NCI-H526 treated with DMSO at 0.1 percent for 48 hours (cell line): ENCODE results near the gene ETS1.

Source experiments
- DNase-seq: peaks from one replicate; lab custom pipeline; 2025; lab: John Stamatoyannopoulos, UW

The ETS1 gene

DNA sequence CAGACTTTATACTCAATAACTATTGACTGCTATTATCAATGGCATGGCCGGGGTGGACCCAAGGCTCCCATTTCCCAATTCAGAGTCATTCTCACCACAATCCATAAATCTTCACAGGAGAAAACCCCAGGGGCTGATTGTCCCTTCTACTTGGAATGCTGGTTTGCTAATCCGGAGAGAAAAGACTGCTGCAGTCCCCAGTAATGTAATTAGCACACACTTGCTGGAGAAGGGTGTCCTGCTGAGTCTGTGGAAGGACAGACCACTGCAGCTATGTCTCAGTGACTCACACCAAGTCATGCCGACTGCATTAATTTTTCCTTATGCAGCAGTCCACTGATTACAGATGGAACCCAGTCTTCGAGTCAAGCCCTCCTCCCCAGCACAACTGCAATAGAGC lies 5.9 kb upstream of the ETS1 start:
- no peak for DNase-seq

DNA sequence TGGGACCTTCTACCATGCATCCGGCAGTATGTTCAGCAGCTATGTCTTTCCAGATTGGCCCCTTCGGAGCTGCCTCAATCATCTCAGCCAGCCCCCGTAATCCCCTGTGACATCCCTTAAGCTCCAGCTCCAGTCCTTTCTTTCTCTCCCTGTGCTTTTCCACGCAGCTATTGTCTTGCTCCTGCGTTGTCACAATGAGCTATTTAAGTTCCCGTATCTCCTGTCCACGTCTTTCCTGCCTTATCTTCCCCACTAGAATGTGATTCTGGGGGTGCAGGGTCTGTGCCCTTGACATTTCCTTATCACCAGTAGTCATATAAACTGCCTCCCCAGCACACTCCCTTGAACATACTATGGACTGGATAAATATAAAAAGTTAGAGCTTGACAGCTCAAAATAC lies 5.1 kb upstream of the ETS1 start:
- DNase-seq: no peak

DNA sequence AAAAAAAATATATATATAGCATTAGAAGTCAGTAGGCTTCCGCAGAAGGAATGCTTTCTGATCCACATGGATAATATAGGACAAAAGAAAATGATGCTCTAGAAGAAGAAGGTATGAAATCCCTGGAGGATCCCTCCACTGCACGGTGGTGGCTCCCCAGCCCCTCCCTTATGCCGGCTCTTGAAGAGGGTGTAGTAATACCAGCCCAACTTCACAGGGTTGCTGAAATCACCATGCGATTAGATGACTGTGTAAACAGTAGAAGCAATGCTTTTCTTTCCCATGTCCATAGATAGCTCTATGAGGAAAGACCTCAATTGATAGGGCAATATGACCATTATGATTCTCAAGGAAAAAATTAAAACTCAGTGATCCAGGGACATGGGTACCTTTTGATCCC lies 3.2 kb upstream of the ETS1 start:
- no peak for DNase-seq

DNA sequence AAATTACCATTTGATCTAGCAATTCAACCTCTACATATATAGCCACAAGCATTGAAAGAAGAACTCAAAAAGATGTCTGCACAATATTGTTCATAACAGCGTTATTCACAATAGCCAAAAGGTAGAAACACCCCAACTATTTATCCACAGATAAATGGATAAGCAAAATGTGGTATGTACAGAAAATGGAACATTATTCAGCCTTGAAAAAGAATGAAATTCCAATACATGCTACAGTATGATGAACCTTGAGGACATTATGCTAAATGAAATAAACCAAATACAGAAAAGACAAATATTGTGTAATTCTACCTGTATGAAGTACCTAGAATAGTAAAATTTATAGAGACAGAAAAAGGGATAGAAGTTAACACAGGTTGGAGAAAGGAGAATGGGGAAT lies 2.6 kb upstream of the ETS1 start:
- DNase-seq: no peak

DNA sequence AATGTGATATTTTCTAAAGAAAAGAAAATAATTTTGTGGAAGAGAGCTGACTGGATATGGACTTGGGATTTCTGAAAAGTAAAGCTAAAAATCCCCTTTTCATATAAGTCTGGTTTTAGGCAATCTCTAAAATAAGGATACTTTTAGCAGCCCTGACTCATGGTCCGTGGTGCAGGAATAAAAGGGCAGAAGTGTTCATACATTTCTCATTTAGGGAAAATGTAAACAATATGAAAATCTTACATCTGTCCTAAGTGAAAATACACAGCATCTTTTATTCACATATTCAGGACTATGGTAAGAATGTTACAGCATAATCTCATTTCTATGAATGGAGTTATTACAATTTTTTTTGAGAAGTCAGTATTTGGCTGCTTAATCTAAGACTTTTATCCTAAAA lies 735 bp upstream of the ETS1 start:
- DNase-seq: no peak

DNA sequence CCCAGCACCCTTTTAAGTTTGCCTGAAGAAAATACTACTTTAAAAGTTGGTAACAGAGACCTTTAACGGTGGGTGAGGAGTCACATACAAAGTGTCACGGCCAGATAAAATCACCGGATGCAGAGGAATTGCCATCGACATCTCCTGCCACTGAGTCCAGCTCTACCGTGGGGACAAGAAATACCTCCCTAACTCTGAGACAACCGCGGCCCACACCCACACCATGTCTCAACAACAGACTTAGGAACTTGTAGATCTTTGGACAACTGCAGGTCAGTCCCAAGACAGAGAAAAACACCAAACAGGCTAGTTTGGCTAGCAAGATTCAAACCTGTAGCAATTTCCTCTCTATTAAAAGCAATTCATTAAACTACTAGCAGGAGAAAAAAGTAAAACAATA lies 669 bp downstream of the ETS1 start:
- no peak for DNase-seq

DNA sequence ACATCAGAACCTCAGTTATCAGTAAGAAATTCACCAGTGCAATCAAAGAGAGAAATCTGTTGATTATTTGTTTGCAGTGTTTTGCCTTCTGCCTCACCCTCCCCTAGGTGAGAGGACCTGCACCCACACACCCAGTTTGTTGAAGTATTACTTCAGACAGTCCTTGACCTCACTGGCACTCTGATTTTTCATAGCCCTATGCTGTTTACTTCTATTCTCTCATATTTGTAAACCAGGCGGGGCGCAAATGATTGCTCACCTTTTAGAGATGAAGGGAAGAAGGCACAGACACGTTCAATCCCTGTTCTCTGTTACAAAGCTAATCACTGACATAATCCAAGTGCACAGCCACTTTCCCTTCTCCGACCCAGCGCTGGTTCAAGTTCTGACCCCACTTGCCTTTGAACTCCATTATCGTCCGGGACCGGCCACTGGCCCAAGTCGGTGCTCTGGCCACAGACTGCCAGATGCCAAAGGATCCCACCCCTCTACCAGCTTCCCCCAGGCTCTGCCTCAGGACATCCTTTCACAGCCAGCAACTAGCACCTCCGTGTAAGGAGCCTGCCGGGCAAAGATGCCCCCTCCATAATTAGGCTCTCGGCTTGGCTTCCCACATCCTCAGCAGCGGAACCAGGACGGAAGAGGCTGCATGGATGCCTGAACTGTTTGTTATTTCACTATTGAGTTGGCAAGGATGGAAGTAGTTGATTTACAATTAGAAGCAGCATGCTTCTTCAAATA lies 1.7 kb downstream of the ETS1 start:
- no peak for DNase-seq

DNA sequence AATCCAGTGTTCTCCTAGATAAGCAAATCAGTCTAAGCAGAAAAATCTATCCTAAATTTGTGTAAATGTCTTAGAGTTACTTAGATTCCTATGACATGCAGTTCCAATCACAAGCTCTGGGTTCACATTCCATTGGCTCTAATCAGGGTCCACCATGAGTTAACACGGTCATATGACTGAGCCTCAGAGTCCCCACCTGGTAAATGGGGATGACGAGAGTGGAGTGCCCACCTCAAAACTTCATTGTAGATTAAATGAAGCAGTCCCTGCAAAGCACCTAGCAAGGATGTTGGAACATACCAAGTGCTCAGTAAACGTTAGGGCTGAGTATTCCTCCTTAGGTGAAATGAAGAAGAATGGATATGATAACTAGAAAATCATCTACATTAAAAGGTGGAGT lies 3.1 kb downstream of the ETS1 start:
- DNase-seq: no peak

DNA sequence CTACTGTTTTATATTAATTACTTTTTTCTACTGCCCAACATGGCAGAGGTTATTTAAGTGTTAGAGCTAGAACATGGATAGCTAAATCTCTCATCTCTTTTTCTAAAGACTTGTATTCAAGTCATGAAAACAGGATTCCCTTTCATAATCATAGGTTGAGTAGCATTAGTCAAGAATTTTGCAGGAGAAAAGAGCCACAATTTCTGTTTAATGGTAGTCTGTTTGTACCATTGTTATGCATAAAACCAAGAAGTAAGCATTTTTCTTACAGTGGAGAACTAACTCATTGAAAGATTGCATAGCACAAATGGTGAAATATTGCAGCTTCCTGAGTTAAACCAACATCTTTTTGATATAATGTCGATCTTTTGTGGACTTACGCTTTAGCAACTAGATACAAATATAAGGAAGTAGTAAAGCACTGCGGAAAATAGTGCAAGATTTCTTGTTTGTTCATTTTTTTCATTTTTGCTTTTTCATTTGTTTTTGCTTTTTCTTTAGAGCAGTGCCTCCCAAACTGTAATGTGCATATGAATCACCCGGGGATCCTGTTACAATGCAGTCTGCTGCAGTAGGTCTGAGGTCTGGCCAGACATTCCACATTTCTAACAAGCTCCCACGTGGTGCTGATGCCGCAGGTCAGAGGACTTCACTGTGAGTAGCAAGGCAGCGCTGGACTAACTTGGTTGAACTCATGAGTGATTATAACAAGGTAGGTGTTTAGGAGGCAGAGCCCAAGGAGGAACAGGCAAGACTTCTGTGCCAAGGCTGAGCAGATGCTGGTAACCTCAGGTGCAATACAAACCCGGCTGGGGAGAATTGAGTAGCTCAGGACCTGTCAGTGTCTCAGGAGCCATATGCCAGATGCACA lies 4.6 kb downstream of the ETS1 start:
- peak; percentile 62 for DNase-seq

DNA sequence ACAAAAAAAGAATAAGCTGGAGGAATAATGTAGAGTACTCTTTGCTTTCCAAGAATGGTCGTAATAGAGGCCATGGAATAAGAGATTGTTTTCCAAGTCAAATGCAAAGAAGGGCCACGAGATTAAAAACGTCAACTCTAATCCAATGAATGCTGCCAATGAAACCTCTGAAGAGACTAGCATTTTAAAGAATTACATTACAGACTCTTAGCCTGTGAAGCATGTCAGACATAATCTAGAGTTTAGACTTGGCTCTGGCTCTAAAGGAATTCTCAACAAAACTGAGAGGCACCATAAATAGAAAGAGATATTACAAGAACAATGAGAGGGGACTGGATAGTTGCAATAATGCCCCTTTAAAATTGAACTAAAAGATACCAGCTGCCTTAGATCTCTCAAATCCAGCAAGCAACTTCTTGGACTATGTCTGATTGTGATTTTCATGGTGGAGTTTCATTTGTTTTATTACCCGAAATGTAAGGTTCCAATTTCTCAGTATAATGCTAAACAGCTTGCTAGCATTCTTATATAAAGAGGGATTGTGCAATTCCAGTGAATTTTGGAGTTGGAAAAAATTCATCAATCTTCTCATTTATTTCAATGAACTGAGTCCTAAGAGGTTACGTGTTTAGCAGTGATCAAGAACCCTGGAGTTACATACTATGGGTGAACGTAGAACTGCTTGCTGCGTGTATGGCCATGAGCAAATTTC lies 5.6 kb downstream of the ETS1 start:
- no peak for DNase-seq

DNA sequence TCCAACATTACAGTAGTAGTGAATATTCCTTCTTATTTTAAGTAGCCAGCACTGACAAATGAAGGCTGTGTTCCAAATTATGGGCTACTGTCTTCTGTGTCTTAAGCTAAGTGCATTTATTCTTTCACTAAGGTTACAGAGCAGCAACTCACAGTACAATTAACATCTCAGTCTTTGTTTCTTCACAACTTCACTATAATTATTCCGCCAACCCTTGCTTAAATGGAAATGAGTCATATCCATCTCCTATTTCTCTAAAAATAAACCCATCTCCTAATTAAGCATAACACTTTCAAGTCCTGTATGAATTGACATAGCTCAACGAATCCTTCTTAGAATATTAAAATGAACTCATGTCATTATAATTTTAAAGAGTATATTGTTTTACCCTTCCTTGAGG lies 6.7 kb downstream of the ETS1 start:
- no peak for DNase-seq

DNA sequence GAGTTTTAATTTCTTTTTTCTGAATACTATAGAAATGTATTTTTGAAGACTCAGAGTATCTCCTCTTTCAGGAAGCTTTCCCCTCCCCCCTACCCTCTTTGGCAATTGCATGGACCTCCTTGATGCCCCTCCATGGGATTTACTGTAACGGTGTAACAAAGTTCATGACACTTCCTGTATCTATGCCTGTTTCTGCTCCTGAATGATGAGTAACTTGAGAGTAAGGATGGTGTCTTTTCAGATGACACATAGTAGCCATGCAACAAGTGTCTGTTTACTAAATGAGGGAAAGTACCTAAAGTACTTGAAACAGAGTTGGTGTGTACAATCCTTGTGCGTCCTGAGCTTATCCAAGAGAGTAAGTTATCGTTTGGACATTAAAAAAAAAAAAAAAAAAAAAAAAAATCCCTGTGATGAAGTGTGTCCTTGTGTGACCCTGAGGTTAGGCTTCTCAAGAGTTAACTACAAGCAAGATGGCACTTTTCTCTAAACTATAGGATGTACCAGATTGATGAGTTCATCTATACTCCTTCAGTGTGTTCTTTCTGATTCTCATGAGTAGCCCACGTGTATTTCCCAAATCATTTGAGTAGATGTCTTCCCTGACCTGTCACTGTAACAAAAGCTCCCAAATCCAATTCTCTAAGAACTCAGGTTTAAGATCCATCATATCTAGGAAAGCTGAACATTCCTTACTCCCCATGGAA lies 7.4 kb downstream of the ETS1 start:
- DNase-seq: no peak

DNA sequence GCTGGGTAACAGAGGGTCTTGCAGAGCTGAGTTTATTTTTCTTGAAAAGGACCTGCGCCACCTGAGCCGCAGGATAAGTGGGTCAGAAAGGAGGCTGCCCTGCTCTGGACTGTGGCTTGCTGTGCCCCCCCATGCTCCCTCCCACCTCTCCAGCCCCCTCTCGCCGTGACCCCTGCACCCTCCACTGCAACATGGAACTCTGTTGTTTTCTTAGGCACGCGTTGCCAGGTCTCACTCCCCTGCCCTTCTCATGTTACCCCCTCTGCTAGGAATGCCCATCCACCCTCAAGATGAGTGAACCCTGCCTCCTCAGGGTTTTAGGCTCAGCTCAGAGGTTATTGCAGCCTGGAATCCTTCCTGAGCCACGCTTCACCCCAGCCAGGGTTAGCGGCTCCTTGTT lies 10.8 kb downstream of the ETS1 start:
- DNase-seq: no peak

DNA sequence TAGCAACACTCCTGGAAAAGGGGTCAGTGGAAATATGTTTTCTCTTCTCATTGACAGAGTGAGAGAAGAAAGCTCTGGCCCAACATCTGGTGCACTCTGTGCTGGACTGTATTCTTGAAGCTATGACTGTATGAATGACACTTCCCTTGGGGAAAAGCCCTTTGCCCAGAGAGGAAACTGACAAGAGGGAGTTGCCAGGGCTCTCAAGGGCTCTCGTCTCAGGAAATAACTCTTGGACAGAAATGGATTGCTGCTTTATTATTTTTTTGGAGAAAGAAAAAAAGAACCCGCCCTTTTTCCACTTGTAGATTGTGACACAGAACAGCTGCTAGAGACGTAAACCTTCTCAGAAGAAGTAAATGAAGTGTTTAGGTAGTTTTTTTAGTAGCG lies 11.4 kb downstream of the ETS1 start:
- no peak for DNase-seq

DNA sequence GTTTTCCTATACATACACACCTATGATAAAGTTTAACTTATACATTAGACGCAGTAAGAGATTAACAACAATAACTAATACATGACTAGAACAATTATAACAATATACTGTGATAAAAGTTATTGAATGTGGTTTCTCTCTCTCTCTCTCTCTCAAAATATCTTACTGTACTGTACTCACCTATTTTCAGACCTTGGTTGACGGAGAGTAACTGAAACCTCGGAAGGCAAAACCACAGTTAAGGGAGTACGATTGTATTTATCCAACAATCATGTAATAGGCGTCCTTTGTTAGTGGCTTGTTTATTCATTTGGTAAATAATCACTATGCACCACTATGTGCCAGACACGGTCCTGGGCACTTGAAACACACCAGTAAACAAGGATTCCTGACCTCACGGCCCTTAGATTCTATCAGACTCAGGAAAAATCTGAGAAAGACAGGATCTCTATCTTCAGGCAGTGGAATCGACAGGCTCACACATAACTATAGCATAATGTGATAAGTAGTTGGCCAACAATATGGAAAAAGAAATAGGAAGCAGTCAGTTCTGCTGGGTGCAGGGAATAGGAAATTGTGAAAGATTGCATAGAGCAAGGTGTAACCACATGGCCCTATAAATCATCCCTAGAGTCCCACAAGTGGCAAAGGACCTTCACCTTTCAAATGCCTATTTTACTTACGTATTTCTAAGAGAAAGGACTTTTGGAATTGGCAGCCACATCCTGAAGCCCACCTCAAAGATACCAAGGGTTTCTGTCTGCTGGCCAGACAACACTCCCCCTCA lies 12.0 kb downstream of the ETS1 start:
- no peak for DNase-seq

DNA sequence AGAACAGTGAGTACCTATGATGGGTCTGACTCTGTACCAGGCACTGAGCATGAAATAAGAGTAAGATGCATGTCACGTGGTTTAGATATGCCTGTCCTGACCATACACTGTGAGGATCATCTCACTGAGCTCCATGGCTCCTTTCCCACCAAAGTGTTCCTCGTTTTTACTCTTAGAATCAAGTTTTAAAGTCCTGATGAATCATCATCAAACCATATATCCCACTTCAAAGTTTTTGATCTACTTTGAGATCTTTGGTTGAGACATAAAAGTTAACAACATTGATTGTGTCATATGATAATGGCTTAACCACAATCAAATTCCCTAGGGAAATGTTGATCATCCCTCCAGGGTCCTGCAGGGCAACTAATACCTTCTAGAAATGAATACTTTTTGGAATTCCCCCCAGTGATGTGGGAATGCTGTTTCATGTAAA lies 12.8 kb downstream of the ETS1 start:
- no peak for DNase-seq

DNA sequence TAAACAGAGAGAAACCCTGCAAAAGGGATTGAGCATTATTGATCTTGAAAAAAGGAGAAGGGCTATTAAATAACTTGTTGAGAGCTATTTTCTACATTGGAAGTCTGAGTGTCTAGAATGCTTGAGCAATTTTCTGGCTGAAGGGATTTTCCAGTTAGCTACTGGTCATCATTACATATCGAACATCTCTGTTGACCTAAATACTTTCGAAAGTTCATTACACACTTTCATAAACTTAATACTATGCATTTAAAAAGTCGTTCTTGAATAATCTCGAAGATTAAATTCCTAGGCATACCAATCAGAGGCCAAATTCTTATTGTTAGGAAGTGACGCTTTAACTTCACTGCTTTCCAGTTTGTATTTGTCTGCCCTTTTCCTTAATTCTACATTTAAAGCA lies 13.7 kb downstream of the ETS1 start:
- DNase-seq: no peak

DNA sequence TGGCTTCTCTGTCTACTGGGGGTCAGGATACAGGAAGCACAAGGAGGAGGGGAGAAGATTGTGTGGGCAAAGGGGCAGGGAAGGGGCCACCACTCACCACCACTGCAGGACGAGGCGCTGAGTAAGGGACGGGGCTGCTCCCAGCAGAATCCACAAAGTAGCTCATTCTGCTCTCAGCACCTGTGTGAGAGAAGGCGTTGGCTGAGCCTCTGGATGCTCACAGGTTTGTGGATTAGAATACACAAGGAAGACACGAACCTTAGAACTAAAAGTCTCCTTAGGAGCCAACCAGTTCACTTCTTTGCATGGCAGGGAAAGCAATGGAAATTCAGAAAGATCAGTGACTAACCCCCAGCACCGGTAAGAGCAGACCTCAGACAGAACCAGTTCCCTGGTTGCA lies 14.4 kb downstream of the ETS1 start:
- no peak for DNase-seq

DNA sequence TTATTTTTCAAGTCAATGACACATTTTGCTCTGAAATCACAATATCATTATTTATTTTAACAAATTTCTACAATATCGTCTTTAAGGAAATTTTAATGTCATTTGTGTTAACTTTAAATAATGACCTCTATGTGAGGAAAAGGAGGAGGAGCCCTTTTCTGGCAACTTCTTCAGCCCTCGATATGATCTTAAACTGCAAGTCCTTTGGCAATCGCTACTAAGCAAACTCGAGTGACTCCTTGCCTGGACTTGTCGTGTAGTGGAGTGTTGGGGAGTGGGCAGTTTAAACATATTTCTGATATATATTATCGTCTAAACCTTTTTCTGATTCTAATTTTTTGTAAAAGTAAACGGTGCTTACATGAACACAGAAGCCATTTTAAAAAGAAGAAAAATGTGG lies 16.7 kb downstream of the ETS1 start:
- no peak for DNase-seq

DNA sequence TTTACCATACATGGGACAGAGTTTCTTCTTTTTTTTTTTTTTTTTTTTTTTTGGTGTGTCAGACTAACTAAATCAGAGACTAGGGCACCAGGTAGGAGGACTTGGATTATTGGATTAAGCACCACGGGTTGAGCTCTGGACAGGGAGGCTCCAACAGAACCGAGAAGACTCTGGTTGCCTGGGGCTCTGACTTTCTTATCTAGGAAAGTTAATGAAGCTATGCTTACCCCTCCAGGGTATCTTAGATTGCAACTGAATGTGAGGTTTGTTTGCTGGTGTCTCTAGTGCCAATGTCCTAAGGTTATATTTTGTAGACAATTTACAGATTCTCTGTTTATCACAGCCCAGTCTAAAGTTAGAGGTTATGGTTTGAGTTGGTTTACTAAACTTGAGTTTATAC lies 18.1 kb downstream of the ETS1 start:
- no peak for DNase-seq

DNA sequence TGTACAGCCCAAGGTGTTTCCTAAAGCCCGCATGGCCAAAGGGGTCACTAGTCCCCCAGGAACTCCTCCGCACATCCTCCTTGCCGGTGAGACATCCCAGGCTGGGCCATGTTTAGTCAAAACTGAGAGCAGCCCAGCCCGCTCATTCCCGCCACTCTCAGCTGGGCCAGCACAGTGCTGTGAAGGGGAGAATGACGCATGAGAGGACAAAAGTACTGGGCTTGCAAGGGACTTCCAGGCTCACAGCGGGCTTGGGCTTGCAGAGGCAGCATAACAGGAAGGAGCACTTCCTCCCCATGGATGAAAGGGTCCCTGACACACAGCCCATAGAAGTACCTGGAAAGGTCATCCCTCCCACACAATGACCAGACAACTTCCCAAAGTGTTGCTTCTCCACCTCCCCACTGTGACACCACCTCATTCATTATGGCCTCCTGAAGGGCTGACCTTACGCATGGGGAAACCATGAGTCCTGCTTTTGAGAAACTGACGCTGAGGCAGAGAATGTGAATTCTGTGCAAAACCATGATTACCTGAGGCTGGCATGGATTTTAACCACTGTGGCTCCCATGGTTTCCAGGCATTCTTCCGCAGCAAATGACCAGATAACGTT lies 19.1 kb downstream of the ETS1 start:
- DNase-seq: no peak
